Endothelial cell (in vitro differentiated cells): ENCODE results near the gene FGD6. TPM values are rescaled to one million over a fixed set of nuclear protein-coding genes. Genes with fewer than 3 reads are reported as not detected.

Source experiments
- DNase-seq: peaks from one replicate; pipeline ENCODE4 v3.0.0; 2021; ENCODE audit warnings: low spot score
- H3K27ac Mint-ChIP-seq: one replicate; pipeline ENCODE4 v1.8.0; 2021; ENCODE audit warnings: mixed read lengths, inconsistent platforms; ENCODE audit not compliant: unreplicated experiment
- H3K27me3 Mint-ChIP-seq: one replicate; pipeline ENCODE4 v1.8.0; 2021; ENCODE audit warnings: mild to moderate bottlenecking, moderate library complexity, mixed read lengths, inconsistent platforms; ENCODE audit not compliant: unreplicated experiment
- H3K36me3 Mint-ChIP-seq: one replicate; pipeline ENCODE4 v1.8.0; 2021; ENCODE audit warnings: mild to moderate bottlenecking, low read depth, mixed read lengths, inconsistent platforms; ENCODE audit not compliant: unreplicated experiment
- H3K4me1 Mint-ChIP-seq: one replicate; pipeline ENCODE4 v1.8.0; 2021; ENCODE audit warnings: mild to moderate bottlenecking, mixed read lengths, inconsistent platforms; ENCODE audit not compliant: unreplicated experiment
- H3K4me3 Mint-ChIP-seq: one replicate; pipeline ENCODE4 v1.8.0; 2021; ENCODE audit warnings: mild to moderate bottlenecking, mixed read lengths, inconsistent platforms; ENCODE audit not compliant: unreplicated experiment
- H3K9me3 Mint-ChIP-seq: one replicate; pipeline ENCODE4 v1.8.0; 2021; ENCODE audit warnings: mixed read lengths, inconsistent platforms; ENCODE audit not compliant: unreplicated experiment
- CTCF ChIP-seq: fragments of 200-600 bp; sonication (generic); IDR thresholded peaks from one replicate; pipeline ENCODE4 v1.5.0; 2021; ENCODE audit warnings: antibody characterized with exemption; ENCODE audit not compliant: unreplicated experiment
- total RNA-seq: library from RNA; stranded (reverse); fragmentation: NEBNext Ultra II Directional; extraction: Animal tissue kit (Norgen Biotek cat#: 25700); gene quantifications from one replicate; pipeline ENCODE4 v1.2.1, GENCODE V29; 2021; ENCODE audit not compliant: unreplicated experiment

The FGD6 gene
- total RNA-seq, 1 donor from 2014 or later: 35.4 TPM

- H3K4me1 Mint-ChIP-seq: no peaks in the 10 kb centered on the region
- peaks cover 5% of the 10 kb centered on the region for H3K36me3 Mint-ChIP-seq
- no peak overlapping the region for H3K27ac Mint-ChIP-seq
These were observed 159.8 kb downstream of the FGD6 start for GRCh38 chr12:95057424-95057823.

GRCh38 chr12:95055057-95055456, 162.2 kb downstream of the FGD6 start:
- no peaks in the 10 kb centered on the region for H3K4me1 Mint-ChIP-seq
- DNase-seq: no peak
- H3K9me3 Mint-ChIP-seq: no peaks in the 10 kb centered on the region
- no peak overlapping the region for H3K27ac Mint-ChIP-seq
- no peaks in the 10 kb centered on the region for H3K27me3 Mint-ChIP-seq
- no peaks in the 10 kb centered on the region for H3K36me3 Mint-ChIP-seq
- no peak for TF ChIP-seq CTCF
- H3K4me3 Mint-ChIP-seq: no peak overlapping the region

More at GRCh38 chr12:95057424-95057823, 159.8 kb downstream of the FGD6 start:
- DNase-seq: no peak
- H3K4me3 Mint-ChIP-seq: no peak overlapping the region
- TF ChIP-seq CTCF: no peak
- no peaks in the 10 kb centered on the region for H3K27me3 Mint-ChIP-seq
- no peaks in the 10 kb centered on the region for H3K9me3 Mint-ChIP-seq

GRCh38 chr12:95054206-95054605, 163.1 kb downstream of the FGD6 start:
- no peaks in the 10 kb centered on the region for H3K4me1 Mint-ChIP-seq
- H3K4me3 Mint-ChIP-seq: no peak overlapping the region
- no peaks in the 10 kb centered on the region for H3K36me3 Mint-ChIP-seq
- no peaks in the 10 kb centered on the region for H3K9me3 Mint-ChIP-seq
- no peak overlapping the region for H3K27ac Mint-ChIP-seq
- DNase-seq: no peak
- no peak for TF ChIP-seq CTCF
- no peaks in the 10 kb centered on the region for H3K27me3 Mint-ChIP-seq

GRCh38 chr12:95051241-95051640, 166.0 kb downstream of the FGD6 start:
- no peak for DNase-seq
- Mint-ChIP-seq H3K27me3 (no peaks in the 10 kb centered on the region), H3K9me3 (no peaks in the 10 kb centered on the region), H3K4me1 (peaks cover 3% of the 10 kb centered on the region), H3K27ac (no peak overlapping the region), H3K36me3 (peaks cover 4% of the 10 kb centered on the region), H3K4me3 (no peak overlapping the region)
- no peak for TF ChIP-seq CTCF

GRCh38 chr12:95037906-95038305, 179.4 kb downstream of the FGD6 start:
- Mint-ChIP-seq H3K9me3 (no peaks in the 10 kb centered on the region), H3K4me1 (no peaks in the 10 kb centered on the region), H3K27ac (no peak overlapping the region), H3K36me3 (peaks cover 6% of the 10 kb centered on the region), H3K4me3 (no peak overlapping the region), H3K27me3 (no peaks in the 10 kb centered on the region)
- DNase-seq: no peak
- no peak for TF ChIP-seq CTCF
